Activated T-helper 1 cell treated with Interleukin-2 at 50 U/mL for 16 hours (primary cell): ENCODE results near the gene TRHDE.
"Not testable (repeated sequence)": the region's sequence is repeated elsewhere in the genome, so short reads cannot be mapped to it uniquely, and the experiment has no call there.

Experiments
- DNase-seq: peaks from one replicate; pipeline ENCODE4 v3.0.0-alpha.2; 2020; ENCODE audit warnings: low read depth

The TRHDE gene

DNA sequence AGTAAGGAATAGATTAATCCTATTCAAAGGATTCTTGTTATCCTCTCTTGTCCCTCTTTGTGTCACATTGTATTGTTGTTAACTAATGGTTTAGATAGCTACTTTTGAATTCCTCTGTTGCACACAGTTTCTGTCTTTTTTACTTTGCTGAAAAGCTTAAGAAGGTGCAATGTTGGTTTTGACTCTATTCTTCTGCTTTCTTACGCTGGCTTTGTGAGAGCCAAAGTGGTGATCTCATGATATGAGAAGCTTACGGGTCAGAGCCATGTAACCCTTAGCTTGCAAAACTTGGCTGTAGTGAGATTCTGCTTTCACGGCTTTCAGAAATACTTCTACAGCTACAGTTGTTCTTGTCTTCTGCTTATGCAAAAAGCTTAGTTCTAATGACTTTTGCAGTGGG, 239.7 kb downstream of the TRHDE start:
- DNase-seq, result no peak

DNA sequence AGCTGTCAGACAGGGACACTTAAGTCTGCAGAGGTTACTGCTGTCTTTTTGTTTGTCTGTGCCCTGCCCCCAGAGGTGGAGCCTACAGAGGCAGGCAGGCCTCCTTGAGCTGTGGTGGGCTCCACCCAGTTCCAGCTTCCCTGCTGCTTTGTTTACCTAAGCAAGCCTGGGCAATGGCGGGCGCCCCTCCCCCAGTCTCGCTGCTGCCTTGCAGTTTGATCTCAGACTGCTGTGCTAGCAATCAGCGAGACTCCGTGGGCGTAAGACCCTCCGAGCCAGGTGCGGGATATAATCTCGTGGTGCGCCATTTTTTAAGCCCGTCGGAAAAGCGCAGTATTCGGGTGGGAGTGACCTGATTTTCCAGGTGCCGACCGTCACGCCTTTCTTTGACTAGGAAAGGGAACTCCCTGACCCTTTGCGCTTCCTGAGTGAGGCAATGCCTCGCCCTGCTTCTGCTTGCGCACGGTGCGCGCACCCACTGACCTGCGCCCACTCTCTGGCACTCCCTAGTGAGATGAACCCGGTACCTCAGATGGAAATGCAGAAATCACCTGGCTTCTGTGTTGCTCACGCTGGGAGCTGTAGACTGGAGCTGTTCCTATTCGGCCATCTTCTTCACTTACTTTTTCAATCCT, 248.0 kb downstream of the TRHDE start:
- not testable (repeated sequence) for DNase-seq

DNA sequence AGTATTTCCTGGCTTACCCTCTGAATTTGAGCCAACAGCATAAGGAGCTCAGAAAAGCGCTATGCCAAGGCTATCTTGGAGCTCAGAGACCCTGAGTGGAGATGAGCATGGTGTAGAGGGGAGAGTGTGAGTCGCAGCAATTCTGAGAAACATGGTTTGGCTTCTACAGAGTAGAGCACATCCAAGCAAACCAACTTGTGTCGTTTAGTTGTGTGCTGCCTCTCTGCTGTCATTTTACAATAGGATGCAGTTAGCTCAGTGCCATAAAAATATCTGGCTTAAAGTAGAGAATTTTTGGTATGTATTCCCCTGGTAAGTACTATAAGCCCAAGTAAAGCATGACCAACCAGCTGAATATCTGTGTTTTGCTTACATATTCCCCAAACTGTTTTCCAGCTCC, 249.2 kb downstream of the TRHDE start:
- DNase-seq, result no peak

DNA sequence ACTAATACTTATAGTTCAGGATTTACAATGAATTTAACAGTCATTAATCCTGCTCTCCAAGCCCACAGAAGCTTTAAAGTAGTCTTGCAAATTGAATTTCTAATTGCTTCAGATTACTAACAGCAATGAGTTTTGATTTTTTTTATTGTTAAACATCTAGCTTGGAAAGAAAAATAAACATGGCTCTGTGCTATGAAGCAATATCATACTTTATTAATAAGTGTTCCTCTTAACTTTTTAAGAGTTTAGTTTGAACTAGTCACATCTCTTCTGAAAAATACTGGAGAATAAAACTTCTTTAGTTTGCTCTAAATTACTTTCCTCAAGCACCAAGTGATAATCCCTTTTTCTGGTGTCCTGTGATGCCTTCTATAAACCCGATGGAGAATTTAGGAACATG, 250.2 kb downstream of the TRHDE start:
- no peak for DNase-seq

DNA sequence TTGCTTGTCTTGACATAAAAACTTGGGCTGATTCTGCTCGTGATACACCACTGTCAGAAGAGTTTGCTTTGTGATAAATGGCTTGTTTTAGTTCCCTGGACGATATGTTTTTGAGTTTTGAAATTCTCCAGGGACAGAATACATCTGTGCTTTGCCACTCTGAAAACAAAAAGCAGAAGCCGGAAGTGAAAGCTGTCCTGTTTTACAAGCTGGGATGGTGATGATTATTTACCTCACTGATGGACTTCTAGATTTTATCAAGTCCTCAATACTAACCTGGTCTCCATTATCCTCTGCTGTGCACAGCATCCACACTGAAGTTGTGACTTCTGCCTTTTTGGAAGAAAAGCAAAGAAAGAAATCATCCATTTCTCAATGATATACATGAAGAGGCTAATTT, 251.6 kb downstream of the TRHDE start:
- no peak for DNase-seq

DNA sequence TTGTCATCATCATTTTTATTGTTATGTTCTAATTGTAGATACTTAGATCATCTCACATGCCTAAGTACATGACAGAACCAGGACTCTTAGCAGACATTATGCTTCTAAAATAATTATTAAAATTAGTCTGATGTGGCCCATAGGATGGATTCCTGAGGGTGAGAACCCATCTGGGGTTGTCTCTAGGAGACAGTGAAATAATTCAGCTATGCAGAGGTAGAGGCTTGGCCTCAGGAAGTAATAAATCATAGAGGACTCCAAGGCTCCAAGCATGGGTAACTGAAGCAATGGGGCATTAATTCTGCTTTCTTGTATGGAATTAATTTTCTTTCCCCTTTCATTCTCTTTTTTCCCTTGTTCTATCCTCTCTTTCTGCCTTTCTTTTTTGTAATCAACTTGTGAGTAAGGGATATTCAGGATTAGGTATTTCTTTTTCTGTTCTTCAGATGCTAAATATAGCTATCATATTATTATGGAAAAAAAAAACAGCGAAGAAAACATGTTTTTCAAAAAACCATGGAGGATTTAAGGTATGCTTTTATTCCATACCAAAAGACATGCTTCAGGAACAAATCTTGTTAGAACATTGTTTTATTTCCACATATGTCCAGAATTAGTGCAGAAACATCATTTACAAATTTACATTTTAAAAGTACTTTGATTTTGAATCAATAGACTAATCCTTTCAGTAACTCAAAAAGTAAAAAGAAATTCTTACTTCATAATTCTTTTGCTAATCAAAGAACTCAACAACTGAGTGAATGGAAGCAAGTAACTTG, 263.2 kb downstream of the TRHDE start:
- no peak for DNase-seq

DNA sequence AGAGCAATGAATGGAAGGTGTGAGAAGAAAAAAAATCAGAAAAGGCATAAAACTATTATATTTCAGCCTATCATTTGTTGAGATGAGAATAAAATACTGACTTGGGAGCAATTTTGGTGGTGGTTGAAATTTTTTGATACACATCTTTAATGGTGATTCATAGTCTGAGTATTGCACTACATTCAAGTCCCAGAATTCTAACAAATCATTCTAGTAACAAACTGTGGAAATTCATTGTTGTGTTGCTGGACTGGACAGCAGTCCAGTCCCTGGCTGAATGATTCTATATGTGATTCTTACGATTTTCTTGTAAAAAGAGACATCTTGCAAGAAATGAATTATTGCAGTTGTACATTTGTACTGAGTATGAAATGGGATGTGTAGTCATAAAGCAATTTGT, 268.6 kb downstream of the TRHDE start:
- DNase-seq, result no peak

DNA sequence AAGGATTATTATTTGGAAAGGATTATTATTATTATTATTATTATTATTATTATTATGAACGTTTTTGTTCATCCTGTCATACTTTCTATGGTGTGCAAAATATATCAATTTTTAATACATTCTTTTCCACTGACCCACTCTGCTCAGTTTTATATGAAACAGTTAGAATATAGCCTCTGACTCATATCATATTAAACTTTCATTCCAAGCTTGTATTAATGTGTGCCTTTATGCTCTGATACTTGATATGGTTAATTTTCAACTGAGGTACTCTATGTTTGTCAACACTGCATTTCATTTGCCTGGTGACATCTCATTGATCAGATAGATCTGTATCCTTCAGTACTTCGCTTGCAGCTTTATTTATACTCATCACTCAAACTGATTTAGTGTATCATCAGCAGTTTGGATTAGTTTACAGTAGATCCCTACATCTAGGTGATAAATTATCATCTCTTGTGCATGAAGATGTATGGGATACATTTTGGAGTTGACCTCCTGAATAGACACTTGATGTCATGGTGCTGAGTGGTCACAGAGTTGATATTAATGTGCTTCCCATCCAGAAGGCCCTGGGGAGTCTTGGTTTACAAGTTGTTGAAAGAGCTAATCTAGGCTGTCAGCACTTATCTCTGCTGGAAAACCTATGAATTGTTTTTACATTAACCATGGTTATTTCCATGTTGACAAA, 271.8 kb downstream of the TRHDE start:
- DNase-seq, result no peak

DNA sequence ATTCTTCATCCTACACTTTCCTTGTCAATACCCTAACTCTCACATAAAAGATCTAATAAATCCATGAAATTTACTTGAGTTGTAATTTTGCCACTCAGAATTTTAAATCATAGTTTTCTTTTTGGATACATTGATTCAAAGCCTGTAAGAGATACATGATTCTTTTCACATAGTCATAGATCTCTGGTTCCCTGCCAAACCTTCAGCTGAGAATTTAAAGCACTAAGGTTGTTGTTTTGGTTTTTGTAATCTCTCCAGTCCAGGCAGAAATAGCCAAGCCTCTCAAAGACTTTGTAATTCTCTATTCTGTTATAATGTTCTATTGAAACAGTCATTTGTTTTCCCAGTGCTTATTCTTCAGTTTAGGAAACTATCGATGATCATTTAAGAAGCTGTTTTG, 273.9 kb downstream of the TRHDE start:
- no peak for DNase-seq

DNA sequence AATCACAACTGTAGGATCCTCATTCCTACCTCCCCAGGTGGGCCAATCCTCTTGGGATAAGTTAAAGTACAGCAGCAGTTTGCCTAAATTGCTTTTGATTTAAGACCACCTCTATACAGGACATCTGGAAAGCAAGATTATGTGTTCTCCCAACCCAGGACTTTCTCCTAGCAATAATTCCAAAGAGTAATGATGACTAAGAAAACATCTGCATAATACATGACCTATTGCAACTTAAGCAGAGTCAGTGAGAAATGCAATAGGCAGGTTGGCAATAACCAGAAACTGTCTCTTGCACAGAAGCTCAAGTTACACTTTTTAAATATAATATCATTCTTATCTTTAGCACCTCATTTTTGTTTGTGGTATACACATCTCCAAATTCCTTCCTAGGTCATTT, 275.4 kb downstream of the TRHDE start:
- DNase-seq, result no peak

DNA sequence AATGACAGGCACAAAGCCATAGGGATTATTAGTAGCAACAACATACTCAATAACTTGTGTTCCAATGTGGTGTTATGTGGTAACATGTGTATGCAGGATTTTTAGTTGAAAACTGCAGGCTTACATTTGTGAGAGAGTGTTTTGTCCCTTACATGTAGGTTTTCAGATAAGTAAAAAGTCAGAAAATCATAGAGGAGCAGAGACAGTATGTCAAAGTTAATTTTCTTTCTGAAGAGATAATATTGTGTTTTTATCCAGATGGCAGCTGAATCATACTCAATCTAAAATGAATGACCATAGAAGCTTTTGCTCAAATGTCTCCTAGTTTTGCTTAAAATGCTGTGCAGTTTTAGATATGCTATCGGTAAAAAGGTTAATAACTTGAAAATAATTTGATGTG, 277.0 kb downstream of the TRHDE start:
- no peak for DNase-seq

DNA sequence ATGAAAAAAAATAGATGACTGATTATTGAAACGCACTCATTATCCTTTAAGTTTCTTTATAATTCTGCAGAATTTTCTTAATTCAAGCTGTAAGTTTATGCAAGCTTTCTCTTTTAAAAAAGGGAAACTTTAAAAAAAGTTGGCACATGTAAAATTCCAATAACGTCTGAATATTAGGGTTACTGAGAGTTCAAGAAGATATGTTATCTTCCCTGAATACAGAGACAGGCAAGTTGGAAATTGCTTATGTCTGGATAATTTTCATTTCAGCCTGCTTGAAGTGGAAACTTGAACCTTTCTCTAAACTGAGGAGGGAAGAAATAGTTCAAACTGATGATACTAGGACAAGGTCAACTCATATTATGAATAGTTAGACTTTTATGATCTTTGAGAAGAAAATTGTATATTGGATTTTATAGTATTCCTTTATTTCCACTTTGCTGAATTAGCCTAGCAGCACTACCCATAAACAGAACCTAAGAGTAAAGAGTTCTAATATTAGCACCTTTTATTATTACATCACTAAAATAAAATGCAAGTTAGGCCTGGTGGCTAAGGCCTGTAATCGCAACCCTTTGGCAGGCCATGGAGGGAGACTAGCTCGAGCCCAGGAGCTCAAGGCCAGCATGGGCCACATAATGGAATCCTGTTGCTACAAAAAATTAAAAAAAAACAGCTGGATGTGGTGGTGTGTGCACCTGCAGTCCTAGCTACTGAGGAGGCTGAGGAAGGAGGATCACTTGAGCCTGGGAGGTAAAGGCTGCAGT, 288.0 kb downstream of the TRHDE start:
- DNase-seq, result no peak

DNA sequence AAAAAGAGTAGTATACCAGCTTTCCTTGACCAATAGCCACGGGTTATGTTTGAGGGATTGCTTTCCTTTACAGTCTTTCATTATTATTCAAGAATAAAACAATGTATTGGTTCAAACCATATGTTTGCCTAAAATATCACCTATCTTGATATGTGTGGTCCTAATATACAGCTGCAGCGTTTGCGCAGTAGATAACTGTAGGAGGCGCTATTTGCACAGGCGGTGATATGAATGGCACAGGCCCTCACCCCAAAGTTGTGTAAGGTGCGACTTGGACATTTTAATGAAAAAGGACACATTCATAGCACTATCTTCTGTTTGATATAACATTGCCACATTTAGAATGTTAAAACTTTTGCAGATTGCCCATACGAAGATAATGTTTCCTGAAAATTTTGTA, 298.4 kb downstream of the TRHDE start:
- DNase-seq, result no peak

DNA sequence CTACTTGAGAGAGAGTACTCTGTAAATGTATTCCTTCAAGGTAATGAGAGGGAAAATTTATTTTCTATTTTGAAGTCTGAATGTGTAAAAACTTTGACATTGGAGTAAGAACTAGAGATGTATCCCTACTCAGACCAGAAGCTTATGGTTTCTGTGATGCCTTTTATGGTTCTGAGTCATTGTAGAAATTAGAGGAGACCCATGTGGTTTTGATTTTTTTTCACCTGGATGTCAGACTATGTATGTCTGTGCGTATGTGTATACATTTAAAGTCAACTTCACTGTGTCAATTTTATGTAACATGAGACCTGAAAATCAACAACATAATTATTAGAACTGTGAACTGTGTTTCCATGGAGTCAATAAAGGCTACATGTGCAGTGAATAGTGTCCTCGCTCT, 302.0 kb downstream of the TRHDE start:
- DNase-seq, result no peak

DNA sequence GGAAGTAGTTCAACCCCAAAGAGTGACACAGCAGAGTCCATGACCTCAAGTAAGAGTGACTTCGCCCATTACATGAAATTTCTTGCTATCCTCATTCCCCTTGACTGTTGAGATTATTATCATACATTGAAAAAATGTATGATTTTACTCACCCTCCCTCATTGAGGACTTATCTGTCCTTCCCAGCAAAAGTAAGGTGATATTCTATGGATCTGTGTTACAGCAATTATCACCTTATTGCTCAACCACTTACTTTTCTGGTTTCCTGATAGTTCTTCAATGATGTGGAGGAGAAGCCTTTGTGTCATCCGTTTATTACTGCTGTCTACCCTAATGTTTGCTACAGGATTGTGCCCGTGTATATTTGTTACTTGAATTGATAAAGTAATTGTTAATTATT, 306.2 kb downstream of the TRHDE start:
- no peak for DNase-seq

DNA sequence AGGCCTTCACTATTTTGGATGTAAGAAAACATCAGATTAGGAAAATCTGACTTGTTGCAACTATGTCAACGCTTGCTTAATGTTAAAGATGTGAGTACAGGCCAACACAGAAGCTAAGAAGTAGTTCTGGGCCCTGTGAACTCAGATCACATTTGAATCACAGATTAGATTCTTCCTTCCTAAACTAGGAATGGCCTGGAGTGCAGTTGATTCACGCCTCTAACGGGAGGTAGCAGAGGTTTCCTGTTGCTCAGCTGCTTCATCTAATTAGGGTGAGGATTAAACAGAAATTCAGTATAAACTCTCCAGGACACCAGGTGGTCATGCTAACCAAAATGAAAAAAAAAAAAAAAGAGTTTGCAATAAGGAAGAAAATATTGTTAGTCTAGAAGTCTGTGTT, 314.3 kb downstream of the TRHDE start:
- DNase-seq, result no peak

DNA sequence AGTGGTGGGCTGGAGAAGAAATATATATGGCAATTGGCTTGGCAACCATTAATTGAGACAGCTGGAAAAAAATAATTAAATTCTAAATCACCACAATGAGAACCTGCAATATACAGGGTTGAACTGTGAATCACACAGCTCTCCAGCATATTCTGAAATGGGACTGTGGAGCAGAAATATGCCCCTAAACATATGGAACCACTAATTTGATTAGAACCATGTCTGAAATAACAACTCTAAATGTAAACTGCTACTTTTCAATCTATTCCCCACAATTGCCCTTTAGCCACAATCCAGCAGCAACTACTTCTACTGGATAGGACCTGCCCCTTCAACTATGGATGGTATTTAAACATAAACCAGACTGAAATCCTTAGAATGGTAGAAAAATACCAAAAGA, 330.4 kb downstream of the TRHDE start:
- no peak for DNase-seq

DNA sequence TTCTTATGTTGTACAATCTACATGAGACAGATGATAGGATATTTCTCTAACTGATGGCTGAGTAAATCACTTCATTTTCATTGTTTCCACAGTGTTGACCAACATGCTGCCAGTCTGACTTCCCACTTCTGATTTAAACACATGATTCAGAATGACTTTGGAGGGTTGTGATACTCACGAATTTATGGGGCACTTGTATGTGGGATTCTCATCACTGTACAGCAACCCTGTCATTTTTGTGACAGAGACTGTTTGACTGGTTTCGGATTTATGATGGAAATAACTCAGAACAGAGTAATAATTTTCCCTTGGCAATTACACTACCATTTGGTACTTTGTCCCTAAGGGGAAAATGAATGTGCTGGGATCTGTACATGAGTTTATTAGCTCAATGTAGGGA, 333.8 kb downstream of the TRHDE start:
- no peak for DNase-seq

DNA sequence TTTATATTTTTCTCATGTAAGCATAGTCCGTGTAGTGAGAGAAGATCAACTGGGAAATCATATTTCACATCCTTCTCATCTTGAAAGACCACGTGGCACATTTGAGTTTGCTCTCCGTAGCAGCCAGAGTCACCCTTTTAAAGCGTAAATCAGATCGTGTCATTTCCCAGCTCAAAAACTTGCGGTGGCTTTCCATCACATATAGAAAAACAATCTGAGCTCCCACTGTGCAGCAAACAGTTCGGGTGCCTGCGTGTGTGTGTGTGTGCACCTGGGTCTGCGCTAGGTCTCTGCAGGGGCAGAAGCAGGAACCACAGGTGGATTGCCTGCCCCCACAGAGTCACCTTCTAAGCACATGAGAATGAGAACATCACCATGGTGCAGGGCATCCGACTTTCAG, 338.2 kb downstream of the TRHDE start:
- DNase-seq, result no peak

DNA sequence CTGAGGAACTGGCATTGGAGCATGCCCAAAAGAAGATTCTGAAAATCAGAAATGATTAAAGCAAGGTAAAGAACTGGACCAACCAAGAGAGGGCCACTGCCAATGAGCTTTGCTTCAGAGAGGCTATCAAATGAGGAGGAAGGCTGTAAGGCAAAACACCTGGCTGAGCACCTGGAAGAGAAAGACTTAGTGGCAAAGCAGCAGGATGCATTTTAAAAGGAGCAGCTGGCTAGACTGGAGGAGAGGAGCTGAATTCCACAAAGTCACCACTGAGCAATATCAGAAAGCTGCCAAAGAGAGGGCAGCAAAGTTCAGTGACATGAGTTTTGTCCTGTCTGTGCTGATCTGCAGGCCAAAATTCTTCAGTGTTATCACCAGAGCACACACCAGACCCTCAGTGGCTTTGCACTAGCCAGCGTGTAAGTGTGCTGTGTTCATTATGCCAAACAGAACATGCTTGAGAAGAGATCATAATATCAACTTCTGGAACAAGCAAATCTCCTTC, 338.7 kb downstream of the TRHDE start:
- DNase-seq, result no peak

DNA sequence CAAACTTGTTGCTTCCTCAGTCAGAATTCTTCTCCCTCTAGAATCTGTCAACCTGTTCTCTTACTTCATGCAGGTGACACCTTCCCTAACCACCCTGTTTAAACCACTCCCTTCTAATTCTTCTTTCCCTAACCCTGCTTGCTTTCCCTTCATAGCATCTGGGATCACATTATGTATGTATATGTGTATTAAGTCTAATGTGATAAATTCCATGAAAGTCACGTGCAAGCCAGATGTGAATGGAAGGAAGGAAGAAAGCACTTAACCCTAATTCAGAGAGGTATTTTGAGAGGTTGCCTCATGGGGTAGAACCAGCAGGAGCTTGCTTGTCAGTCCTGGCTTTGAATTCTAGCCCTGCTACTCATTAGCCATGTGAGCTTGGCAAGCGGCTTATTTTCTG, 340.0 kb downstream of the TRHDE start:
- no peak for DNase-seq

DNA sequence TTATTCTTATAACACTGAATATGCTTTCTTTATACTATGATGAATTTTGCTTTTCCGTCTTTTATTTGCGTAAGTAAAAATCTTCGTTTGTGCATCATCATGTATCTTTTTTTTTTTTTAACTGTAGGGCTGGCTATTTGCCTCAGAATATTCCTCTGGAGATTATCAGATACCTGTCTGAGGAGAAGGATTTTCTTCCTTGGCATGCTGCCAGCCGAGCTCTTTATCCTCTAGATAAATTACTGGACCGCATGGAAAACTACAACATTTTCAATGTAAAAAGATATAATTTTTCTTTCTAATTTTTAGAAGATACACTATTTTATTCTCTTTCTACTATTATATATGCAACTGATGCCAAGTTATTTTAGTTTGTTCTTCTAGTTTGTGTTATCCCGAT, 346.6 kb downstream of the TRHDE start:
- DNase-seq, result no peak

DNA sequence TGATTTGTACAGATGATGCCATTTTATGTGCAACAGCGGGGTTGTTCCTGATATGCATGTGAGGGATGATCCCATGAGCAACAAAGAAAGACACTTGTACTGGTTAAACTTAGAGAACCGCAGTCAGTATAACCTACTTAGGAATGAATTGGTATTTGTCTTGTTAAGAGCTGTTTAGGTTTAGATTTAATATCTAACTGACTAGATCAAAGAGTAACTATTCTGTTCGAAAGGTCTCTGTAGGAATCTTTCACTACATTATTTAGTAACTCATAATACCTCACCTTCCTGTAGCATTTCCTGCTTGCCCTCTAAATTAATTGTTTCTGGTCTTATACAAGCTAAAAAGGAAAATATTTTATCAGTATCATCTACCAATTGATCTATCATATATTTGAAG, 350.4 kb downstream of the TRHDE start:
- DNase-seq, result no peak
